G401.6 (cell line): ENCODE data around the gene SACM1L.

Experiments
- FAIRE-seq: peaks from 2 replicates; lab custom pipeline; 2012; peaks lifted over from hg19 to GRCh38; lab: Jason Lieb, UNC

The SACM1L gene, protein sequence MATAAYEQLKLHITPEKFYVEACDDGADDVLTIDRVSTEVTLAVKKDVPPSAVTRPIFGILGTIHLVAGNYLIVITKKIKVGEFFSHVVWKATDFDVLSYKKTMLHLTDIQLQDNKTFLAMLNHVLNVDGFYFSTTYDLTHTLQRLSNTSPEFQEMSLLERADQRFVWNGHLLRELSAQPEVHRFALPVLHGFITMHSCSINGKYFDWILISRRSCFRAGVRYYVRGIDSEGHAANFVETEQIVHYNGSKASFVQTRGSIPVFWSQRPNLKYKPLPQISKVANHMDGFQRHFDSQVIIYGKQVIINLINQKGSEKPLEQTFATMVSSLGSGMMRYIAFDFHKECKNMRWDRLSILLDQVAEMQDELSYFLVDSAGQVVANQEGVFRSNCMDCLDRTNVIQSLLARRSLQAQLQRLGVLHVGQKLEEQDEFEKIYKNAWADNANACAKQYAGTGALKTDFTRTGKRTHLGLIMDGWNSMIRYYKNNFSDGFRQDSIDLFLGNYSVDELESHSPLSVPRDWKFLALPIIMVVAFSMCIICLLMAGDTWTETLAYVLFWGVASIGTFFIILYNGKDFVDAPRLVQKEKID

DNA sequence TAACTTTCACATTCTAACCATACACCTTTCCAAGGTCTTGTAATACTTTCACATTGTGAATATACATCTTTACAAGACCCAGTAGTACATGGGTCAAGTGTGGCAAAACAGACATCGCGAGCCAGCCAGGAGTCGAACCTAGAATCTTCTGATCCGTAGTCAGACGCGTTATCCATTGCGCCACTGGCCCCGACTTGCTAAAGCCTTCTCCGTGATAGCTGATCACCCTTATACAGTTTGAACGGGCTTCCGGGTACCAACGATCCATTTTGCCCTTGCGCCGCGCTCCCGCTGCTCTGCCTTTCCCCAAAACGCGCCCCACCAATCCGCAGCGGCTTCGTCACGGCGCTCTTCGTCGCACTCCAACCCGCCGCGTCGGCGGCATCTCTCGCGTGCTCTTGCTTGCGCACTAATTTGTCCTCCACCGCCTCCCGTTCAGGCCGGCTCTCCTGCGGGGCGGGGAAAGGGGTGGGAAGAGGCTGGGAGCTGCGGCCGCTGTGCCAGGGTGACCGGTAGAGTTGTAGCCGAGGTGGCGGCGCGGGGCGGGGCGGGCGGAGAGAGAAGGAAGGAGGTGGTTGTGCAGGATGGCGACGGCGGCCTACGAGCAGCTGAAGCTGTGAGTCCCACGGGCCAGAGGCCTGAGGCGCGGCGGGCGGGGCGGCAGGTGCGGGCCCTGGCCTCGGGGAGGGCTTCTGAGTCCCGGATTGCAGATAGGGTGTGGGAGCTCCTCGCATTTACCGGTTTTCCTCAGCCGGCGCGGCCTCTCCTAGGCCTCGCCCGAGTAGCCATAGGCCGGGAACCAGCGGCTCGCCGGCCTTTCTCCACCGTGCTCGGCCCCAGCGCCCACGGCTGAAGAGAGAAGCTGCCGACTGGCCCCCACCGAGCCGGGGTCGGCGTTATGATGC, at the start of gene SACM1L:
TSS of gene SACM1L (plus strand) at position 515 of the 905 bp plus-strand sequence. CDS start at position 585, 70 bp downstream.
- FAIRE-seq = peak; percentile 95

DNA sequence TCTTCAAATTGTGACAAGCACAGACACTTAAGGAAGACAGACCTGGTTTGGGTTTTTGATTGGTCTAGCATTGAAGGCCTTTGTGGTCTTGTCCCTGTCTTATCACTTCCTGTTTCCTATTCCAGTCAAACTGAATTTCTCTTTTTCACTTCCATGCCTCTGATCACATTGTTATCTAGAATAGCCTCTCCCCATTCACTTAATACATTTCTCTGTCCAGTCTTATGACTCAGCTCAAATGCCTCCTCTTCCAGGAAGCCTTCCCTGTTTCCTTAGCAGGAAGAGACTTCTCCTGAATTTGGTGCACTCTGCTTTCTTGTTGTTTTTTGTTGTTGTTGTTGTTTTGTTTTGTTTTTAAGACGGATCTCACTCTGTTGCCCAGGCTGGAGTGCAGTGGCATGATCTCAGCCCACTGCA, 49.1 kb upstream of the SACM1L start:
- FAIRE-seq = no peak

DNA sequence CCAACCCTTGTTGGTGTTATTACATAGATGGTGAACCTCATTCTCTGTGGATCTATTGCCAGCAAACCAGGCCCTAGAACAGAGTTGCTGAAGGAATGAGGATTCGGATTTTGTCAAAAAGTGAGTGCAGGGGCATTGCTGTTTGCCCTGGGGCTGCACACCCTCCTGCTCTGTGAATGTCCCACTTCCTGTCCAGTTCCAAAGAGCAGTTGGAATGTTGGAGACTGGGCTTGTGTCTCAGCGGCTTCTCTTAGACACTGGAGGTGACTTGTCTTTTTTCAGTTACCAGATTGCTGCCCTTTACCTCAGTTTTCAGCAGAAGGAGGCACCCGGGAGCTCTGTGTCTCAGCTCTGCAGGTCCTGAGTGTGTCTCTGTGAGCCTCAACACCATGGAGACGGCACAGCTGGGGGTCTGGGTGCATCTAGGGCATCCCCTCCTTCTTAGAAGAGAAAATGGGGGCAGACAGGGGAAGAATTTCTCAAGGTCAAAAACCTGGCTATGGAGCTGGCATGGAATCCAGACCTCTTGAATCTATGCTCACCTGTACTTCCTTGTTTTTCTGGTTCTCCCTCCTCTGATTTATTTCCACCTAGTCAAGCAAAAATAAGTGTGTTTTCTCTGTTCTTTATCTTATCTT, 48.4 kb upstream of the SACM1L start:
- FAIRE-seq = no peak

DNA sequence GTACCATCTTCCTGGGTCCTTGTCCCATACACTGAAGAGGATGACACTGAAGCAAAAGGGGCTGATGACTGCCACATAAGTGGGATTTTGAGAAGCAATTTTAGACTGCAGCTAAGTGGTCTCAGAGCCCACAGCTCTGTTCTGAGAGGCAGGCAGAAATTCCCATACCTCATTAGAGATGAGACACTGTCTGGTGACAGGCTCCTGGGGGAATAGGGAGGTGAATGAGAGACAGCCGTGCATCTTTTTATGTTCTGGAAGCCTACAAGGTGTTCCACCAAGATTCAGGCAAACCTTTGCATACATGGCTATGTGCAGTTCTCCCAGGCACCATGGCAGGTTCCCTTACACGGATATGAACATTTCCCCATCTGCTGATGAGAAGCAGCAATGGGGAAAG, 47.4 kb upstream of the SACM1L start:
- FAIRE-seq = no peak

DNA sequence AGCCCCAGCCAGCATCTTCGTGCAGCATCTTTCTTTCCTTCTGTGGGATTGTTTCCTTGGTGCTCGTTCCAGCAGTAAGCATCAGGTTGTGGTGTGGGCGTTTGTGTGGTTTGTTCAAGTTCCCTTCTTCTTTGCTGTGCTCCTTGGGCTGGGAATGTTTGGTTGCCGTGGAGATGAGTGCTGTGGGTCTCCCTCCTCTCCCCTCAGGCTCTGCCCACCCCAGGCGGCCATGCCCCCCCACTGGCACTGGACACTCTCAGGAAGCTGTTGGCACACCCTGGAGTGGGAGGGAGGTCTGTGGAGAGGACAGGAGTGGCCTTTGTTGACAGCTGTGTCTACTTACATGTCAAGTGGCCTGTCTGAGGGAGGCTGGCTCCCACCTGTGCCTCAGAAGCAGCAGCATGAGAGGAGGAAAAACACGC, 46.5 kb upstream of the SACM1L start:
- FAIRE-seq = no peak

DNA sequence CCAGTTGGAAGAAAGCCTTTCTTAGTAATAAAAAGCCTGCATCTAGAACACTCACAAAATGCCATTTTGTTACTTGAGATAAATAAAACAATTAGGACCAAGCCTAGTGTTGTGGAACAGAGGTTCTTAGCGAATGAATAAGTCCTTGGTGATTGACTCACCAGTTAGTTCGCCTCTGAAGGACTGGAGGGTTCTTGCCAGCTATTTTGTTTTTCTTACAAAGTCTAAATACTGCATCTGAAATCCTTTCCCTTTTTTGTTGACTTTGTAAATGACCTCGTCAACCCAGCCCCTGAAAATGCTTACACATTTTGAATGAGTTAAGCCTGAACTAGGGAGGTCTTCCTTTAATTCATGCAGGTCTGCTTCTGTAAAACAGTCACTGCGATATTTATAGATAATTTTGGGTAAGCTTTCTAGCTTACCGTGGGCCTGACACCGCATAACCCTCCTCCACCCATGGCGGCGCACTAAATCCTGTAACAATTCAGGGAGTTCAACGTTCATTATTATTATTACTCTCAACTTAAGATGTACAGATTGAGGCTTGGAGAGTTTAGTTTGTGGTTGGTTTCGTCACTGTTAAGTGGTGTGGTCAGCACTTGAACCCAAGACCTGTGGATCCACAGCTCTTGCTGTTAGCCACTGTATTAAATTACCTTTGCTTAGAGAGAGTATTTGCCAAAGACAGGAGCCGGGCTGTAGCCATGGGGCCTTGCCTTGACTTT, 45.0 kb upstream of the SACM1L start:
- FAIRE-seq = no peak

DNA sequence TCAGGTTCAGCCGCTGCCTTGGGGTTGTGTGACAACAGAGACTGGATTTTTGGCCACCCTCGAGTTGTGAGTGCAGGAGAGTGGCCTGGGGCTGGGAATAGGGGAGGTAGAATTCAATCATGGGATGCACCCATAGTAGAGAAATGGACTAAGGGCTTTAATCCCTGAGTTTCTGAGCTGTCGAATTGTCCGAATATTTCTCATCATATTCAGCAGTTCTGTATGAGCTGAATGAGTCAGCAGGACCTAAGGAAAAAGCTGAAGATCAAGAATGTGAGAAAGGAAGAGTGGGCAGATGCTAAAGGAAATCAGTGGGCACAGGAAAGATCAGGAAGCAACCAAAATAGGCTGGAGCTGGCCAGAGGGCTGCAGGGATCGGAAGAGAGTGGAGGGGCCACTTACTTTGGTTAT, 44.4 kb upstream of the SACM1L start:
- no peak for FAIRE-seq

DNA sequence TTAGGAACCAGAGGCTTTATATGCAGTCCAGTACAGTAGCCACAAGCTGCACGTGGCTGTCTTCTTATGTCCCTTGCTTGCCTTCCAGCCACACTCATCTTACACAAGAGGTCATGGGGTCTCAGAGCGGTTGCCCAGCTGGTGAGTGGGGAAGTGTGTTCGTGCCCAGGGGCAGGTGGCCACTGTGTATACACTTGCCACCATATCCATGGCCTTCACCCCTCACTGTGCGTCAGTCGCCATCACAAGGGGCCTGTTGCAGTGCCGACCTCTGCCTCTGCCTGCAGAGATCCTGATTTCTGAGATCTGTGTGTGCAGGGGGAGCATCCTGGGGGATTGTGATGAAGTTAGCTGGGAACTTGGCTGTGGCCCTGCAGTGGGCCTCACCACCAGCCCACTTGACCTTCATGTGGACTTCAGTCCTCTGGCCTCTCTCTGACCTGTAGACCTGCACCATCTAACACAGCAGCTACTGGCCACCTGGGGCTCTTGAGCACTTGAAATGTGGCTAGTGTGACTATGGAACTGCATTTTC, 43.1 kb upstream of the SACM1L start:
- FAIRE-seq = no peak

DNA sequence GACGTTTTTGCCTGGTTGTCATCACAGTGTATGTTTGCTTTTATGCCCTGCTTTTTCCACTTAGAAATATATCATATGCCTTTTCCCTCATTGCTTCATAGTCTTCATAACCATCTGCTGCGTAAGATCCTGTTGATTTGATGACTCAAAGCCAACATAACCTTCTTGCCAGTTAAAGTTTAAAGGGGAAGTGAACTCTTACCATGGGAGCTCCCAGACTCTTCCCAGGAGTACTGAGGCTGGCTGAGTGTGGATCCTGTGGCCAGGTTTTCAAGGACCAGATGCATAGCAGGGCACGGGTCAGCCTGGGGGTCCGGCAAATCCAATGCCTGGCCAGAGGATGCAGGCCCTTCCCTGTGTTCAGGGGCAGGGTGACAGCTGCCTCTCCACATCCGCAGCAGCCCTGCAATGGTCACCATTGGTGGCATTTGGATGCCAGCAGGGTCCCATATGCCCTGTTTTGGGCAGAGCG, 42.0 kb upstream of the SACM1L start:
- no peak for FAIRE-seq

DNA sequence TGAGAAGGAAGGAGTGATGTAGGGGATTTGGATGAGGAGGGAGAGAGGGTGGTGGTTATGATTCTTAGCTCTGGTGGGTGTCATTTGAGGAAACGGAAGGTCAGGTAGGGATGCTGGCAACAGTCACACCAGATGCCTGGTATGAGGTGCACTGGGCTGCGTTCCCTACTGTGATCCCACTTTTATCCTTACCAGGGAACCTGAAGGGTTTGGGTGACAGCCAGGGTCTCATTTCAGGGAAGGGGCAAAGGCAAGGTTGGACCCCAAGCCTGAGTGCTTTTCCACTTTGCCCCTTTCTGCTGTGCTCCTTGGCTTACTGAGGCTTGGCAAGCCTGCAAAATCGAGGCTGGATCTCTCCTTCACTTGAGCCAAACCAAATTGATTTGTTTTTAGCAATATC, 36.0 kb upstream of the SACM1L start:
- no peak for FAIRE-seq

DNA sequence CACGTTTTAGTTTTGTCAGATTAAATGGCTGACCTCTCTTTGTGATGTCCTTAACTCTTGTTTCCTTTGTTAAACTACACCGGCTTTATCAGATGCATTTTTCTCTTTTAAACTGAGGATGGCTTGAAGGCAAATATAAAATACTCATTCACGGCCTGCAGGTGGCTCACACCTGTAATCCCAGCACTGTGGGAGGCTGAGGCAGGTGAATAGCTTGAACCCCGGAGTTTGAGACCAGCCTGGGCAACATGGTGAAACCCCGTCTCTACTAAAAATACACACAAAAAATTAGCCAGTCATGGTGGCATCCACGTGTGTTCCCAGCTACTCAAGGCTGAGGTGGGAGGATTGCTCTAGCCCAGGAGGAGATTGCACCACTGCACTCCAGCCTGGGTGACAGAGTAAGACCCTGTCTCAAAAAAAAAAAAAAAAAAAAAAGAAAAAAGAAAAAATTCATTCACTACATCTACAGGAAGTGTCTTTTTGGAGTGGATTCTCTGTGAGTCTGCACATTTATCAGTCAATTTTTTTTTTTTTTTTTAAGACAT, 34.7 kb upstream of the SACM1L start:
- FAIRE-seq = no peak

DNA sequence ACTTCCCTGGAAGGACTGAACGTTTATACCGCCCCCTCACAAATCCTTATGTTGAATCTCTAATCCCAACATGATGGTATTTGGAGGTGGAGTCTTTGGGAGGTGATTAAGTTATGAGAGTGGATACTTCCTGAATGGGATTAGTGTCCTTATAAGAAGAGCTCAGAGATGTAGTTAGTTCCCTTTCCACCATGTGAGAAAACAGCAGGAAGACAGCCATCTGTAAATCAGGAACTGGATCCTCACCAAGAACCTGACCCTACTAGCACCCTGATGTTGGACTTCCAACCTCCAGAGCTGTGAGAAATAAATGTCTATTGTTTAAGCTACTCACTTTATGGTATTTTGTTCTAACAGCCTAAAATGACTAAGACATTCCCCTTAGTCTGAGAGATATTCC, 33.3 kb upstream of the SACM1L start:
- no peak for FAIRE-seq

DNA sequence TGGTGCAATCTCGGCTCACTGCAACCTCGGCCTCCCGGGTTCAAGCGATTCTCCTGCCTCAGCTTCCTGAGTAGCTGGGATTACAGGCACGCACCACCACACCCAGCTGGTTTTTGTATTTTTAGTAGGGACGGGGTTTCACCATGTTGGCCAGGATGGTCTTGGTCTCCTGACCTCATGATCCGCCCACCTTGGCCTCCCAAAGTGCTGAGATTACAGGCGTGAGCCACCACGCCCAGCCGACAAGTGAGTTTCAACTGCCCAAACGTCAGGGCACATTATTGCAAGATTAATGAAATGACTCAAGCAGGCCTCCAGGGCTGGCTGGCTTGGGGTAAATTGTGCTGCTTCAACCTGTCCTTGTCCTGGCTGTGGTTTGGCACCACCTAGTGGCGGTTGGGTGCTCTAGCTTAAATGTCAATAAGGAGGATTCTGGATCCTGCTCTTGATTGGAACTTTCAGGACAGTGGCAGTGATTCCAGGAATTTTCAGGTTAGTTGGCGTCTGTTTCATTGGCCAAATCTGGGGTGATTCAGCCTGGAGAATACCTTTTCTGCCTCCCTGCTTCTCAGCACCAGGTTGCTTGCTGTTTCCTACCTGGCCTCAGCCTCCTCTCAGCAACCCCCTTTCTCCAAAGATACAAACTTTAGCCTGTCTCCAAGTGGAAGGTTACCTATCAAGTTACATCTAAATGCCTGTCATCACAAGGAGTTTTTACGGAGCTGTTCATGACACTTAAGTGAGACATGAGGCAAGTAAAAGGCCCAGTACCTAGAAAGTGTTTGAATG, 32.4 kb upstream of the SACM1L start:
- FAIRE-seq = peak; percentile 49

DNA sequence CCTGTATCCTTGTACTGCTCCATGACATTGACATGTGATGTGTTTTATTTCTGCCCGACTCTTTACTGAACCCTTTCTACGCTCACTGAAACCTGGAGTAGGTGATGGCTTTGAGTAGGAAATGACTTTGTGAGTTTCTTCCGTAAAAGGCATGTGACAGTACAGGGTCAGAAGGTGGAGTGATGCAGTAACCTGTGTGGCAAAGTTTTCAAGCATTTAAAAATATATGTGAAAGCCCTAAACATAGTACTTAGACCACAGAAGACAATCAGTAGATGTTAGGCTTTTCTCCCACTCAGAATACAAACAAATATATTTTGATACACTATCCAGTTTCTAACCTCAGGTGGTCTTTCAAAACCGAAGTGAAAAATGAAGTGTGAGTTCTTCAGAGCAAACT, 31.3 kb upstream of the SACM1L start:
- no peak for FAIRE-seq

DNA sequence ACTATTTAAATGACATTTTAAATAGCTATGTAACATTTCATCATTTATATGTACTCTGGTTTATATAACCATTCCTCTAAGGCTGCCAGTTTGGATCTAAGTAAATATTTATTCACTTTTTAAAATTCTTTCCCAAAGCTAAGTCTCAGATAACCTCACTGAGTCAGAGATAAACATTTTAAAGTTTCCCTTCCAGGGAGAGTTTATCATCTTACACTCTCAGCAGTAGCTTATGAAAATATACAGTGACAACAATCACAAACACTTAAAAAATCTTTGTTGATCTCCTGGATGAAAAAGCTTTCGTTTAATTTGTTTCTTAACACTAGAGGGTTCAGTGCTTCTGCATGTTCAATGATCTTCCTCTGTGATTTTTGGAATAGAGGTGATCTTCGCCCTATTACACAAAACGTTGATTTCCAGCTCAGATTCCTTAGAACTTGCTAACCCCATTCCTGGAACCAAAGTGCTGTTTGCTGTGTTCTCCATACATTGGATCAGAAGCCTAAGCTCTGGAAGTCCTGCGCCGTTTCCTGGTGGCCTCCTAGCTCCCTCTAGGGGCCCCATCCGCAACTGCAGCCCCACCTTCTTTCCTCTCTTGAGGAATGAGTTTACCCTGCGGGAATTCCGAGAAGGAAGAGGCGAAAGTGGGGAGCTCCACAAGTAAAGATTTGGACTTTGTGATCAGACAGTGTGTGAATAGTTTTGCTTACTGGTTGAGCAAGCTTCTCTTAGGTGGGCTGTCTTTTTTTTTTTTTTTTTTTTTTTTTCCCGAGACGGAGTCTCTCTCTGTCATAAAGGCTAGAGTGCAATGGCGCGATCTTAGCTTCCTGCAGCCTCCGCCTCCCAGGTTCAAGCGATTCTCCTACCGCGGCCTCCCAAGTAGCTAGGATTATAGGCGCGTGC, 29.3 kb upstream of the SACM1L start:
- no peak for FAIRE-seq

DNA sequence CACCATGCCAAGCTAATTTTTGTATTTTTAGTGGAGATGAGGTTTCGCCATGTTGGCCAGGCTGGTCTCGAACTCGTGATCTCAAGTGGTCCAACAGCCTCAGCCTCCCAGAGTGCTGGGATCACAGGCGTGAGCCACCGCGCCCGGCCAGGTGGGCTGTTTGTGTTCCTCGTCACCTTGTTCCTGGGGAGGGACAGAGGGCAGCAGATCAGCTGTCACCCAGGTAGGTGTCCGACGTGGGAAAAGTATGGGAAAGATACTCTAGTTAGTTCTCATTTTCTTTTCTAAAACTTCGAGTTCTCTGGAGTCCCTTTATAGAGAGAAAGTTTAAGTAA, 28.7 kb upstream of the SACM1L start:
- no peak for FAIRE-seq

DNA sequence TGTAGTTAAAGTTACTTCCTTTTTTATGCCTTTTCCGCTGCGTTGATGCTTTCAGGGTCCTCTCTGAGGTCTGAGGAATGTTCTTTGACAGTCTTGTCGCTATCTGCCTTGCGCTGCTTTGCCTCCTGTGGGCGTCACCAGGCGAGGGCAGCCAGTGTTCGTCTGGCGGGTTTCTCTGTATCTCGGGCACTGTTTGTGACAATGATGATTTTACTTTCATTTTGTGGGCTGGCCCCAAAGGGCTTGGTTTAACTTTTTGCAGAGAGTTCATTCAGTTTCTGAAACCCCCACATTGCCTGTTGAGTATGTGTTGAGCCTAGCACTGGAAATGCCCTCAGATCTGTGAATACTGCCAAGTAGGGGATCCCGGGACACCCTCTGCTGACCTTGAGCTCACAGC, 24.6 kb upstream of the SACM1L start:
- no peak for FAIRE-seq

DNA sequence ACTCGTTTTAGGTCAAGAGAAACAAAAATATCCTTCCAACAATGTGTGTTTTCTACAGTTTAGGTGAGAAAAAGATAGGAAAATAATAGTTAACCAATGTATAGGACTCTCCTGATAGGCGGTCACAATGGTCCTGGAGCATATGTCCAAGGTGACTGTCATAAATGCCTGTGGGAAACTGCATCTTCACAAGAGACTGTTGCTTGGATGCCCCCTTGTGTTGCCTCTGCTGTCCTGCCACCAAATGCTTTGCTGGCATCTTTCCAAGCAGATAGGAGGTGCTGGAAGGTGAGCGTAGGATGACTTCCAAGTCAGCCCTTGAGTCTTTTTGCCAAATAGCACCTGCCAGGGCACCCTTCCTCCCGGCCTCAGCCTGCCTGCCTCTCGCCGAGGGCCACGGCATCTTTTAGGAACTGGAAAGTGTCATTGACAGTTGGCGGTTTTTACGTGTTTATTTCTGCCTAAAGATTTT, 24.1 kb upstream of the SACM1L start:
- FAIRE-seq = no peak
